ENCODE data around the gene TRIM14. TPM values are rescaled to one million over a fixed set of nuclear protein-coding genes. Genes with fewer than 3 reads are reported as not detected.

Gene TRIM14
- total and polyA plus RNA-seq, 2 donors from 2014 or later: 11.3 to 26.3 TPM

GRCh38 chr9:98152526-98152925 lies 33.5 kb upstream of the TRIM14 start:
- FAIRE-seq (no peak), DNase-seq (no peak)
- intact Hi-C loops (cut with DNase I): no loop called here
- Histone ChIP-seq H3K4me3 (ENCODE audit: low read length in 3 of 3) (no peak overlapping the region), H3K9ac (ENCODE audit: low read length in 3 of 3) (no peak overlapping the region), H3K27ac (ENCODE audit: low read depth in 2 of 2, low read length in 2 of 2) (no peak overlapping the region), H3K27me3 (ENCODE audit: control insufficient read depth, insufficient read depth, low read length) (no peaks in the 10 kb centered on the region), H3K4me1 (ENCODE audit: control insufficient read depth in 2 of 3, insufficient read depth in 2 of 3, low read depth in 1 of 3, low read length in 3 of 3) (no peaks in the 10 kb centered on the region), H3K9me3 (ENCODE audit: control insufficient read depth in 2 of 3, insufficient read depth in 1 of 3, low read length in 3 of 3) (no peaks in the 10 kb centered on the region), H3K36me3 (ENCODE audit: control insufficient read depth in 2 of 3, insufficient read depth in 3 of 3, low read length in 3 of 3) (no peaks in the 10 kb centered on the region)
- no peak for TF ChIP-seq CTCF (IDR thresholded peaks at IDR 0.05; ENCODE audit: borderline replicate concordance, extremely low read depth, insufficient read depth)

GRCh38 chr9:98150721-98151120 lies 31.7 kb upstream of the TRIM14 start:
- DNase-seq: no peak

GRCh38 chr9:98150164-98150563 lies 31.1 kb upstream of the TRIM14 start:
- H3K4me3 ChIP-seq (ENCODE audit: low read length in 3 of 3): no peak overlapping the region
- H3K4me1 ChIP-seq (ENCODE audit: control insufficient read depth in 2 of 3, insufficient read depth in 2 of 3, low read depth in 1 of 3, low read length in 3 of 3): peaks cover 0 to 2% (median 0%) of the 10 kb centered on the region in 3 donors
- intact Hi-C loops (cut with DNase I): no loop called here
- TF ChIP-seq CTCF (IDR thresholded peaks at IDR 0.05; ENCODE audit: borderline replicate concordance, extremely low read depth, insufficient read depth): no peak
- no peak for FAIRE-seq
- H3K27ac ChIP-seq (ENCODE audit: low read depth in 2 of 2, low read length in 2 of 2): no peak overlapping the region
- H3K9me3 ChIP-seq (ENCODE audit: control insufficient read depth in 2 of 3, insufficient read depth in 1 of 3, low read length in 3 of 3): no peaks in the 10 kb centered on the region
- H3K9ac ChIP-seq (ENCODE audit: low read length in 3 of 3): no peak overlapping the region
- H3K36me3 ChIP-seq (ENCODE audit: control insufficient read depth in 2 of 3, insufficient read depth in 3 of 3, low read length in 3 of 3): no peaks in the 10 kb centered on the region
- DNase-seq: no peak
- no peaks in the 10 kb centered on the region for H3K27me3 ChIP-seq (ENCODE audit: control insufficient read depth, insufficient read depth, low read length)

More at GRCh38 chr9:98150721-98151120, 31.7 kb upstream of the TRIM14 start:
- intact Hi-C loops (cut with DNase I): no loop called here
- no peak for TF ChIP-seq CTCF (IDR thresholded peaks at IDR 0.05; ENCODE audit: borderline replicate concordance, extremely low read depth, insufficient read depth)
- FAIRE-seq: no peak
- no peak overlapping the region for H3K9ac ChIP-seq (ENCODE audit: low read length in 3 of 3)
- H3K9me3 ChIP-seq (ENCODE audit: control insufficient read depth in 2 of 3, insufficient read depth in 1 of 3, low read length in 3 of 3): no peaks in the 10 kb centered on the region
- H3K27ac ChIP-seq (ENCODE audit: low read depth in 2 of 2, low read length in 2 of 2): no peak overlapping the region
- H3K27me3 ChIP-seq (ENCODE audit: control insufficient read depth, insufficient read depth, low read length): no peaks in the 10 kb centered on the region
- H3K36me3 ChIP-seq (ENCODE audit: control insufficient read depth in 2 of 3, insufficient read depth in 3 of 3, low read length in 3 of 3): no peaks in the 10 kb centered on the region
- H3K4me3 ChIP-seq (ENCODE audit: low read length in 3 of 3): no peak overlapping the region
- H3K4me1 ChIP-seq (ENCODE audit: control insufficient read depth in 2 of 3, insufficient read depth in 2 of 3, low read depth in 1 of 3, low read length in 3 of 3): peaks cover 0 to 2% (median 0%) of the 10 kb centered on the region in 3 donors

- no peak overlapping the region for H3K4me3 ChIP-seq (ENCODE audit: low read length in 3 of 3)
- intact Hi-C loops (cut with DNase I): no loop called here
- TF ChIP-seq CTCF (IDR thresholded peaks at IDR 0.05; ENCODE audit: borderline replicate concordance, extremely low read depth, insufficient read depth): no peak
- no peak overlapping the region for H3K27ac ChIP-seq (ENCODE audit: low read depth in 2 of 2, low read length in 2 of 2)
- DNase-seq (no peak), FAIRE-seq (no peak)
- peaks cover 0 to 2% (median 0%) of the 10 kb centered on the region in 3 donors for H3K4me1 ChIP-seq (ENCODE audit: control insufficient read depth in 2 of 3, insufficient read depth in 2 of 3, low read depth in 1 of 3, low read length in 3 of 3)
- no peaks in the 10 kb centered on the region for H3K27me3 ChIP-seq (ENCODE audit: control insufficient read depth, insufficient read depth, low read length)
- H3K9ac ChIP-seq (ENCODE audit: low read length in 3 of 3): no peak overlapping the region
- no peaks in the 10 kb centered on the region for H3K9me3 ChIP-seq (ENCODE audit: control insufficient read depth in 2 of 3, insufficient read depth in 1 of 3, low read length in 3 of 3)
- no peaks in the 10 kb centered on the region for H3K36me3 ChIP-seq (ENCODE audit: control insufficient read depth in 2 of 3, insufficient read depth in 3 of 3, low read length in 3 of 3)
Measured at GRCh38 chr9:98149422-98149821, 30.4 kb upstream of the TRIM14 start.

All from kidney (tissue), 14 donors.